ENCODE data around the gene BNC2.

- no peak for TF ChIP-seq POLR2AphosphoS5 (IDR thresholded peaks at IDR 0.05; ENCODE audit: low read depth, low read length)
- no peak for TF ChIP-seq POLR2A (IDR thresholded peaks at IDR 0.05; ENCODE audit: low read depth, low read length)
These were observed 179.8 kb downstream of the BNC2 start for GRCh38 chr9:16690628-16691027.

All from GM12892 (cell line).